Smooth muscle cell (in vitro differentiated cells): ENCODE results near the gene DOK3. TPM values are rescaled to one million over a fixed set of nuclear protein-coding genes. Genes with fewer than 3 reads are reported as not detected.
A peak's percentile ranks its signal among the peaks of the same experiment; 100 is the strongest.

Experiments used
- DNase-seq: peaks from one replicate; lab custom pipeline; 2025; ENCODE audit not compliant: unreplicated experiment; lab: John Stamatoyannopoulos, UW
- H2AFZ ChIP-seq: fragments of 200-600 bp; sonication (generic); 2 replicates; pipeline ENCODE4 v1.6.0; 2016; ENCODE audit warnings: antibody characterized with exemption, low read depth, mild to moderate bottlenecking
- H3F3A ChIP-seq: fragments of 200-600 bp; sonication (generic); 2 replicates; pipeline ENCODE4 v1.6.0; 2017; ENCODE audit warnings: antibody characterized with exemption, low read depth
- H3K27ac ChIP-seq: fragments of 200-600 bp; sonication (generic); 2 replicates; pipeline ENCODE4 v1.5.1; 2016; ENCODE audit warnings: low read depth, mild to moderate bottlenecking
- H3K27me3 ChIP-seq: fragments of 200-600 bp; sonication (generic); 2 replicates; pipeline ENCODE4 v1.6.1; 2016; ENCODE audit warnings: low read depth, mild to moderate bottlenecking
- H3K36me3 ChIP-seq: fragments of 200-600 bp; sonication (generic); 2 replicates; pipeline ENCODE4 v1.5.1; 2016; ENCODE audit warnings: low read depth
- H3K4me1 ChIP-seq: fragments of 200-600 bp; sonication (generic); 2 replicates; pipeline ENCODE4 v1.5.1; 2016; ENCODE audit warnings: low read depth
- H3K4me2 ChIP-seq: fragments of 200-600 bp; sonication (generic); 2 replicates; pipeline ENCODE4 v1.6.0; 2016; ENCODE audit warnings: mild to moderate bottlenecking
- H3K4me3 ChIP-seq: fragments of 200-600 bp; sonication (generic); 2 replicates; pipeline ENCODE4 v1.5.1; 2016; ENCODE audit warnings: mild to moderate bottlenecking
- H3K79me2 ChIP-seq: fragments of 200-600 bp; sonication (generic); 2 replicates; pipeline ENCODE4 v1.6.0; 2016; ENCODE audit warnings: low read depth, mild to moderate bottlenecking
- H3K9ac ChIP-seq: fragments of 200-600 bp; sonication (generic); 2 replicates; pipeline ENCODE4 v1.6.0; 2016; ENCODE audit warnings: low read depth
- H3K9me3 ChIP-seq: fragments of 200-600 bp; sonication (generic); replicated peaks from 2 replicates; pipeline ENCODE4 v1.5.1; 2016; ENCODE audit warnings: low read depth
- H4K20me1 ChIP-seq: fragments of 200-600 bp; sonication (generic); 2 replicates; pipeline ENCODE4 v1.6.0; 2016; ENCODE audit warnings: low read depth
- WGBS: methylation state at CpG from one replicate; pipeline ENCODE4 v1.1.7; 2016; ENCODE audit warnings: low lambda C conversion rate; 5-methylcytosine and 5-hydroxymethylcytosine counted together
- polyA plus RNA-seq: library from polyadenylated mRNA; unstranded; fragments of >200 nt; fragmentation: Nextera tagmentation; extraction: Ambion mirVana; gene quantifications from 2 replicates; pipeline ENCODE4 v1.2.1, GENCODE V29; 2016
- total RNA-seq: library from RNA; depleted of rRNA; stranded (reverse); fragments of >200 nt; gene quantifications from 2 replicates; pipeline ENCODE4 v1.2.3, GENCODE V29; 2014
- TF ChIP-seq, protein P1 (sequence below): fragments of 200-600 bp; sonication (generic); IDR thresholded peaks from 2 replicates; pipeline ENCODE4 v1.5.1; 2017; ENCODE audit warnings: borderline replicate concordance, mild to moderate bottlenecking, antibody characterized with exemption; ENCODE audit not compliant: insufficient read depth, poor library complexity, severe bottlenecking

The DOK3 gene
- total and polyA plus RNA-seq, 2 experiments from 2014 or later = 0.58 to 1.4 TPM

DNA sequence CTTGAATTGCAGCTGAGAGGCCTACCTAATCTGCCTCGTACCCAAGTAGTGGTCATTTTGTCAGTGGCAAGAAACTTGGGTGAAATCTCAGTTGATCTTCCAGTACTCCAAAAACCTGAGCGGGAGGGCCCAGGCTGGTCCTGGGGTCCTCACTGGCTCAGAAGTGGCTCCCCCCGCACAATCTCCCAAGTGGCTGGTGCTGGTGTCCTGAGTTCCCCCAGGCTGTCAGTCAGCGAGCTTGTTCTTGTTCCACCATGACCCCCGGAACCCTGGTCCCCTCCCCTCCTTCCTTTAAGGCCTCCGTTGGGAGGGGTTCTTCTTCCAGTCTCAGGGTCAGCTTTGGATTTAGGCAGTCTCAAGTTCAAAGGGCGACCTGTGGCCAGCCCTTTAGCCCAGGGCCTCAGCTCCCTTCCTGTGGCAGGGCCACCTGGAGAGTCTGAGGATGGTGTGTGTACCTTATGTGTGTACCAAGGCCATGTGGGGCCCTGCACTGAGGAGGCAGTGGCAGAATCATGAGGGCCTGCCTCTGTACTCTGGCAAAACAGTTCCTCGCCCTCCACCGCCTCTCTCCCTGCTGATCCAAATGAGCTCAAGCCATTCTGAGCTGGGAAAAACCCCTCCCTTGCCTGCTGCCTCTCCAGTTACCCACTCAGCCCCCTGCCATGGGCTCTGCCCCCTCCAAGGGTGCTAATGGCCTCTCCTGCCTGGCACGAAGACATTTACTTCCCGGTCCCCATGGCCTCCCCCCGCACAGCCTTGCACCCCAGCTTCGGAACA lies 31.7 kb downstream of the DOK3 start:
- Histone ChIP-seq H3K9ac (no peak overlapping the region), H3K36me3 (no peaks in the 10 kb centered on the region), H2AFZ (no peak overlapping the region), H3K4me2 (no peak overlapping the region), H3K4me1 (peaks cover 4% of the 10 kb centered on the region), H3K4me3 (no peak overlapping the region), H3K79me2 (peaks cover 1% of the 10 kb centered on the region), H3K9me3 (no peaks in the 10 kb centered on the region), H3F3A (peaks cover 47% of the 10 kb centered on the region), H3K27me3 (no peaks in the 10 kb centered on the region), H4K20me1 (peaks cover 43% of the 10 kb centered on the region), H3K27ac (peak overlapping the region; percentile 11)
- DNase-seq = no peak
- 96% methylated on average over 13 of the region's 13 CpGs for WGBS
- TF ChIP-seq, protein P1, sequence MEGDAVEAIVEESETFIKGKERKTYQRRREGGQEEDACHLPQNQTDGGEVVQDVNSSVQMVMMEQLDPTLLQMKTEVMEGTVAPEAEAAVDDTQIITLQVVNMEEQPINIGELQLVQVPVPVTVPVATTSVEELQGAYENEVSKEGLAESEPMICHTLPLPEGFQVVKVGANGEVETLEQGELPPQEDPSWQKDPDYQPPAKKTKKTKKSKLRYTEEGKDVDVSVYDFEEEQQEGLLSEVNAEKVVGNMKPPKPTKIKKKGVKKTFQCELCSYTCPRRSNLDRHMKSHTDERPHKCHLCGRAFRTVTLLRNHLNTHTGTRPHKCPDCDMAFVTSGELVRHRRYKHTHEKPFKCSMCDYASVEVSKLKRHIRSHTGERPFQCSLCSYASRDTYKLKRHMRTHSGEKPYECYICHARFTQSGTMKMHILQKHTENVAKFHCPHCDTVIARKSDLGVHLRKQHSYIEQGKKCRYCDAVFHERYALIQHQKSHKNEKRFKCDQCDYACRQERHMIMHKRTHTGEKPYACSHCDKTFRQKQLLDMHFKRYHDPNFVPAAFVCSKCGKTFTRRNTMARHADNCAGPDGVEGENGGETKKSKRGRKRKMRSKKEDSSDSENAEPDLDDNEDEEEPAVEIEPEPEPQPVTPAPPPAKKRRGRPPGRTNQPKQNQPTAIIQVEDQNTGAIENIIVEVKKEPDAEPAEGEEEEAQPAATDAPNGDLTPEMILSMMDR = no peak

DNA sequence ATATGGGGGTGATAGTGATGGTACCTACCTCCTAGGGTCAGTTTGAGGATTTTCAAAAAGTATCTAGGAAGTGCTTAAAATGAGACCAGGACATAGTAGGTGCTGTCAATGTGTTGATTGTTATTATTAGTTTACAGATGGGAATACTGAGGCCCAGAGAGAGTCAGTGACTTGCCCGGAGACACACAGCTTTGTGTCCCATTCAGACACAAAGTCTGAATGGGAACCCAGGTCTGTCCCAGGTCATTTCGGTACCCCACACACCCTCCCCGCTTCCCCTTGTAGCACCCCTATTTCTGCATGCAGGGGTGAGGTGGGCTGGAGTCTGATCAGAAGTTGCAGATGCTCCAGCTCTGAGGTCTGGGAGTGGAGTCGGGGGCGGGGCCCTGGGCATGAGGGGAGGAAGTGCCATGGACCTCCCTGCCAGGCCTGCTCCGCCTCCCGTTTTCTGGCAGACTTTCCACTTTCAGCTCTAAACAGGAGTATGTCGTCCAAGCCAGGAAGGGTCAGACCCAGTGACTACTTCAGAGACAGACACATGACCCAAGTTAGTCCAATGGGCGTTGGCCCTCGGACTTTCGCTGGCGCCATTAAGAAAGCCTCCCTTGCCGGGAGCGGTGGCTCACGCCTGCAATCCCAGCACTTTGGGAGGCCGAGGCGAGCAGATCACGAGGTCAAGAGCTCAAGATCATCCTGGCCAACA lies 32.9 kb downstream of the DOK3 start:
- 85% methylated on average over 18 of the region's 18 CpGs for WGBS

DNA sequence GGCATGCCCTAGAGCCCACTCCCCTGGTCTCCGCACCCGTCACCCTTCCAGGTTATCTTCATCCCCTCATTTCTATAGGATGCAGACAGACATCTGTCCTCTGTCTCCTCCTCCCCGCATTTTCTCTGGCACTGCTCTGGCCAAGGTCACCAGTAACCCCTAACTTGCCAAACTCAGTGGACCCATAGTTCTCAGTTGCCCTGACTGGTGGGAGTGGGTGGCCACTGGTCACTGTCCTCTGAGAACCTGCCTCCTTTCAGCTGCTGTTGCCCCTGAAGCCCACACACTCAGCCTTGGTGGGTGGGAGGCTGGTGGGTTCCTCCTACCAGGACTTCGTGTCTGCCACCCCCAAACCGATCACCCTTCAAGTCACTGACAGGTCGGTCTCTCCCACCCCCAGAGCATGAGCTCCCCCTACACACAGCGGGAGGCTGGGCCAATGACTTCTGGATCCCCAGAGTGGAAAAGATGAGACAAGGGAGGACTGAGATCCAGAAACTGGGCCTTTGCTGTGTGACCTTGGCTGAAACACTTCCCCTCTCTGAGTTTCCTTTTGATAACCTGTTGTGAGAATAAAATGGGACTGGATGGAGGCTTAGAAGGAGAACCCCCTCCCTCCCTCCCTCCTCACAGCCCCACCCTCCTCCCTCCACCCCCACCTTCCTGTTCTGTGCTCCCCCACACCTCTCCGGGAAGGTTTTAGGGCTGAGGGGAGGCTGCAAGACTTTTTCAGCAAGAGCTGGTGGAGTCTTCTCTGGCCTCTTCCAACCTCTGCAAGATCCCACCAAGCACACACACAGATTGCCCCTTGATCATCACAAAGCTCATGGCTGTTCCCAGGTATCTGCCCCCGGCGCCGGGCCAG lies 33.8 kb downstream of the DOK3 start:
- Histone ChIP-seq H3K4me2 (no peak overlapping the region), H3K27me3 (no peaks in the 10 kb centered on the region), H3F3A (peaks cover 41% of the 10 kb centered on the region), H3K36me3 (no peaks in the 10 kb centered on the region), H3K27ac (no peak overlapping the region), H3K79me2 (peaks cover 22% of the 10 kb centered on the region), H2AFZ (no peak overlapping the region), H3K4me3 (no peak overlapping the region), H3K4me1 (peaks cover 20% of the 10 kb centered on the region), H3K9ac (no peak overlapping the region), H3K9me3 (no peaks in the 10 kb centered on the region), H4K20me1 (peaks cover 43% of the 10 kb centered on the region)
- no peak for DNase-seq
- WGBS = 74% methylated on average over 11 of the region's 11 CpGs
- TF ChIP-seq, protein P1 = no peak

More for the DNA sequence above, 32.9 kb downstream of the DOK3 start:
- Histone ChIP-seq H3K4me2 (no peak overlapping the region), H4K20me1 (peaks cover 43% of the 10 kb centered on the region), H3K9me3 (no peaks in the 10 kb centered on the region), H3K36me3 (no peaks in the 10 kb centered on the region), H3K27ac (no peak overlapping the region), H3K4me3 (no peak overlapping the region), H3K27me3 (no peaks in the 10 kb centered on the region), H2AFZ (no peak overlapping the region), H3K9ac (no peak overlapping the region), H3F3A (peaks cover 46% of the 10 kb centered on the region), H3K4me1 (peaks cover 12% of the 10 kb centered on the region), H3K79me2 (peaks cover 13% of the 10 kb centered on the region)
- TF ChIP-seq, protein P1 = no peak
- no peak for DNase-seq
